ENCODE results near the gene PRODH.
"Not testable (repeated sequence)": the region's sequence is repeated elsewhere in the genome, so short reads cannot be mapped to it uniquely, and the experiment has no call there.

Gene PRODH

GRCh38 chr22:18935889-18936529, at the start of gene PRODH:
Gene PRODH (minus strand): TSS chr22:18936293. CDS start chr22:18936287, 6 bp downstream.
- H3K4me1 Mint-ChIP-seq, result no peaks in the 10 kb centered on the region
- H3K36me3 Mint-ChIP-seq, result no peaks in the 10 kb centered on the region
- H3K27me3 Mint-ChIP-seq, result no peaks in the 10 kb centered on the region
- H3K4me3 Mint-ChIP-seq, result no peak within 1 kb of the TSS
- ATAC-seq (ENCODE audit: low read depth), result no peak
- H3K27ac Mint-ChIP-seq, result no peak within 1 kb of the TSS
- DNase-seq (ENCODE audit: low spot score in 2 of 2), result no peak
- H3K9me3 Mint-ChIP-seq, result no peaks in the 10 kb centered on the region

- Mint-ChIP-seq H3K27ac (no peak overlapping the region), H3K36me3 (no peaks in the 10 kb centered on the region), H3K4me1 (no peaks in the 10 kb centered on the region), H3K27me3 (peaks cover 3% of the 10 kb centered on the region), H3K4me3 (no peak overlapping the region), H3K9me3 (no peaks in the 10 kb centered on the region)
- no peak for ATAC-seq (ENCODE audit: low read depth)
- no peak for DNase-seq (ENCODE audit: low spot score in 2 of 2)
Measured at GRCh38 chr22:18985780-18986179, 49.7 kb upstream of the PRODH start.

GRCh38 chr22:18984564-18984963, 48.5 kb upstream of the PRODH start:
- ATAC-seq (ENCODE audit: low read depth) (no peak), DNase-seq (ENCODE audit: low spot score in 2 of 2) (no peak)
- H3K27ac Mint-ChIP-seq, result no peak overlapping the region
- no peaks in the 10 kb centered on the region for H3K4me1 Mint-ChIP-seq
- no peaks in the 10 kb centered on the region for H3K36me3 Mint-ChIP-seq
- no peak overlapping the region for H3K4me3 Mint-ChIP-seq
- peaks cover 3% of the 10 kb centered on the region for H3K27me3 Mint-ChIP-seq
- H3K9me3 Mint-ChIP-seq, result peaks cover 1% of the 10 kb centered on the region

- no peak overlapping the region for H3K4me3 Mint-ChIP-seq
- H3K27me3 Mint-ChIP-seq, result peaks cover 3% of the 10 kb centered on the region
- H3K36me3 Mint-ChIP-seq, result no peaks in the 10 kb centered on the region
- H3K4me1 Mint-ChIP-seq, result no peaks in the 10 kb centered on the region
- no peak for DNase-seq (ENCODE audit: low spot score in 2 of 2)
- H3K27ac Mint-ChIP-seq, result no peak overlapping the region
- no peak for ATAC-seq (ENCODE audit: low read depth)
- H3K9me3 Mint-ChIP-seq, result peaks cover 2% of the 10 kb centered on the region
Measured at GRCh38 chr22:18983120-18983651, 47.1 kb upstream of the PRODH start.

- H3K4me3 Mint-ChIP-seq, result no peak overlapping the region
- H3K36me3 Mint-ChIP-seq, result no peaks in the 10 kb centered on the region
- ATAC-seq (ENCODE audit: low read depth) (no peak), DNase-seq (ENCODE audit: low spot score in 2 of 2) (no peak)
- H3K9me3 Mint-ChIP-seq, result peaks cover 2% of the 10 kb centered on the region
- H3K27ac Mint-ChIP-seq, result no peak overlapping the region
- peaks cover 7% of the 10 kb centered on the region for H3K27me3 Mint-ChIP-seq
- H3K4me1 Mint-ChIP-seq, result no peaks in the 10 kb centered on the region
Measured at GRCh38 chr22:18980829-18981228, 44.7 kb upstream of the PRODH start.

- ATAC-seq (ENCODE audit: low read depth), result no peak
- Mint-ChIP-seq H3K4me1 (no peaks in the 10 kb centered on the region), H3K27me3 (peaks cover 9% of the 10 kb centered on the region), H3K9me3 (peaks cover 2% of the 10 kb centered on the region), H3K4me3 (no peak overlapping the region), H3K36me3 (no peaks in the 10 kb centered on the region), H3K27ac (no peak overlapping the region)
- no peak for DNase-seq (ENCODE audit: low spot score in 2 of 2)
Measured at GRCh38 chr22:18979957-18980356, 43.9 kb upstream of the PRODH start.

GRCh38 chr22:18978506-18978905, 42.4 kb upstream of the PRODH start:
- ATAC-seq (ENCODE audit: low read depth), result no peak
- H3K27ac Mint-ChIP-seq, result no peak overlapping the region
- H3K9me3 Mint-ChIP-seq, result peaks cover 2% of the 10 kb centered on the region
- no peak for DNase-seq (ENCODE audit: low spot score in 2 of 2)
- H3K4me3 Mint-ChIP-seq, result no peak overlapping the region
- no peaks in the 10 kb centered on the region for H3K4me1 Mint-ChIP-seq
- no peaks in the 10 kb centered on the region for H3K36me3 Mint-ChIP-seq
- H3K27me3 Mint-ChIP-seq, result peaks cover 5% of the 10 kb centered on the region

- Mint-ChIP-seq H3K9me3 (peaks cover 2% of the 10 kb centered on the region), H3K27me3 (peaks cover 5% of the 10 kb centered on the region)
Measured at GRCh38 chr22:18977824-18978425, 41.8 kb upstream of the PRODH start.

GRCh38 chr22:18976197-18976751, 40.2 kb upstream of the PRODH start:
- H3K36me3 Mint-ChIP-seq, result no peaks in the 10 kb centered on the region
- peaks cover 2% of the 10 kb centered on the region for H3K9me3 Mint-ChIP-seq
- H3K27ac Mint-ChIP-seq, result no peak overlapping the region
- ATAC-seq (ENCODE audit: low read depth), result no peak
- no peak overlapping the region for H3K4me3 Mint-ChIP-seq
- no peaks in the 10 kb centered on the region for H3K4me1 Mint-ChIP-seq
- no peak for DNase-seq (ENCODE audit: low spot score in 2 of 2)
- peaks cover 7% of the 10 kb centered on the region for H3K27me3 Mint-ChIP-seq

More at GRCh38 chr22:18977824-18978425, 41.8 kb upstream of the PRODH start:
- no peaks in the 10 kb centered on the region for H3K36me3 Mint-ChIP-seq
- no peak for DNase-seq (ENCODE audit: low spot score in 2 of 2)
- no peak for ATAC-seq (ENCODE audit: low read depth)
- H3K4me3 Mint-ChIP-seq, result no peak overlapping the region
- no peak overlapping the region for H3K27ac Mint-ChIP-seq
- H3K4me1 Mint-ChIP-seq, result no peaks in the 10 kb centered on the region

GRCh38 chr22:18975434-18976196, 39.5 kb upstream of the PRODH start:
- ATAC-seq (ENCODE audit: low read depth) (no peak), DNase-seq (ENCODE audit: low spot score in 2 of 2) (no peak)
- Mint-ChIP-seq H3K36me3 (no peaks in the 10 kb centered on the region), H3K27me3 (peaks cover 7% of the 10 kb centered on the region), H3K4me3 (no peak overlapping the region), H3K9me3 (peaks cover 2% of the 10 kb centered on the region), H3K4me1 (no peaks in the 10 kb centered on the region), H3K27ac (no peak overlapping the region)

GRCh38 chr22:18974477-18975180, 38.5 kb upstream of the PRODH start:
- Mint-ChIP-seq H3K27me3 (peaks cover 9% of the 10 kb centered on the region), H3K4me3 (no peak overlapping the region), H3K4me1 (no peaks in the 10 kb centered on the region), H3K9me3 (peaks cover 1% of the 10 kb centered on the region), H3K27ac (no peak overlapping the region), H3K36me3 (no peaks in the 10 kb centered on the region)
- DNase-seq (ENCODE audit: low spot score in 2 of 2) (no peak), ATAC-seq (ENCODE audit: low read depth) (no peak)

- Mint-ChIP-seq H3K27me3 (peaks cover 12% of the 10 kb centered on the region), H3K27ac (no peak overlapping the region), H3K4me1 (no peaks in the 10 kb centered on the region), H3K9me3 (no peaks in the 10 kb centered on the region), H3K4me3 (no peak overlapping the region), H3K36me3 (no peaks in the 10 kb centered on the region)
- no peak for DNase-seq (ENCODE audit: low spot score in 2 of 2)
- ATAC-seq (ENCODE audit: low read depth), result no peak
Measured at GRCh38 chr22:18973264-18974031, 37.4 kb upstream of the PRODH start.

GRCh38 chr22:18972591-18972990, 36.5 kb upstream of the PRODH start:
- DNase-seq (ENCODE audit: low spot score in 2 of 2); H3K27ac Mint-ChIP-seq; ATAC-seq (ENCODE audit: low read depth); H3K9me3 Mint-ChIP-seq; H3K36me3 Mint-ChIP-seq; H3K4me3 Mint-ChIP-seq; H3K4me1 Mint-ChIP-seq: not testable (repeated sequence)
- H3K27me3 Mint-ChIP-seq, result peaks cover 14% of the 10 kb centered on the region
